OCI-LY7 (cell line): ENCODE measurements around the gene RNF114.

Experiments used
- EZH2phosphoT487 ChIP-seq: fragments of 200-600 bp; sonication (generic); IDR thresholded peaks from 2 replicates; pipeline ENCODE4 v1.6.1; 2018; ENCODE audit warnings: low read depth, borderline replicate concordance, mild to moderate bottlenecking, mixed run types, antibody characterized with exemption, low read length, moderate library complexity, mixed read lengths
- TF ChIP-seq, protein P1 (sequence below): fragments of 200-600 bp; sonication (generic); conservative IDR thresholded peaks from 2 replicates; pipeline ENCODE4 v1.5.1; 2014; ENCODE audit warnings: mild to moderate bottlenecking, antibody characterized with exemption, low read length, moderate library complexity, mixed read lengths

DNA sequence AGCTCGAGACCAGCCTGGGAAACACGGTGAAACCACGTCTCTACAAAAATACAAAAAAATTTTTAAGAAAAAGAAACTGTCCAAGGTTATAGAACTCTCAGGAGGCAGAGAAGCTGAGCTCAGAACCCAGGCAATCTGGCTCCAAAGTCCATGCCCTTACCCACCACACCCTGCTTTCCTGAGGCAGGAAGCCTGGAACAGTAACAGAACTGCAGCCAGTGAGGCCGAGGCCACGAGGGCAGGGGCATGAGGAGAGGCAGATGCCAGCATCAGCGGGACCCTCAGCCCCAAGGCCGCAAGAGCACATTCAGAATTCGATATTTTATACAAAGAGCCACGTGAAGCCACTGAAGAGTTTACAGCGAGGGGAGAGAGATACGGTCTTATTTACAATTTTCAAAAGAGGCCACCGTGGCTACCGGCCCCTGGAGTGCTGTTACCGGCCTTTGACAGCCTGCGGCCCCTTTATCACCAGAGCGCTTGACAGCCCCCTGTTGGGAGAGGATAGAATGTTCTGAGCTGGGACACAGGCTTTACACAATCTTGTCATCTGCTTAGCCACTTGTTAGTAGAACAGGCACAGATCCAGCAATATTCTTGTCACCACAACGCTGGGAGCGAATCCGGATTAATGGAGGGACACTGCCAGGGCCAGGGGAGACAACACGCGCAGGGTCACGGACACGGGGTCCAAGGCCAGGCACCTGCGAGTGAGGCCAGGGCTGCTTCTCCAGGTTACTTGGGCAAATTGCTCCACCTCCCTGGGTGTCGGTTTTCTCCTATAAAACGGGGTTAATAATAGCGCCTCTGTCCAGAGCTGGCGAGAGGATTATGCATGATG lies 26.5 kb upstream of the RNF114 start:
- TF ChIP-seq, protein P1, sequence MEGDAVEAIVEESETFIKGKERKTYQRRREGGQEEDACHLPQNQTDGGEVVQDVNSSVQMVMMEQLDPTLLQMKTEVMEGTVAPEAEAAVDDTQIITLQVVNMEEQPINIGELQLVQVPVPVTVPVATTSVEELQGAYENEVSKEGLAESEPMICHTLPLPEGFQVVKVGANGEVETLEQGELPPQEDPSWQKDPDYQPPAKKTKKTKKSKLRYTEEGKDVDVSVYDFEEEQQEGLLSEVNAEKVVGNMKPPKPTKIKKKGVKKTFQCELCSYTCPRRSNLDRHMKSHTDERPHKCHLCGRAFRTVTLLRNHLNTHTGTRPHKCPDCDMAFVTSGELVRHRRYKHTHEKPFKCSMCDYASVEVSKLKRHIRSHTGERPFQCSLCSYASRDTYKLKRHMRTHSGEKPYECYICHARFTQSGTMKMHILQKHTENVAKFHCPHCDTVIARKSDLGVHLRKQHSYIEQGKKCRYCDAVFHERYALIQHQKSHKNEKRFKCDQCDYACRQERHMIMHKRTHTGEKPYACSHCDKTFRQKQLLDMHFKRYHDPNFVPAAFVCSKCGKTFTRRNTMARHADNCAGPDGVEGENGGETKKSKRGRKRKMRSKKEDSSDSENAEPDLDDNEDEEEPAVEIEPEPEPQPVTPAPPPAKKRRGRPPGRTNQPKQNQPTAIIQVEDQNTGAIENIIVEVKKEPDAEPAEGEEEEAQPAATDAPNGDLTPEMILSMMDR = peak; percentile 55; the same call in 1 of the 2 replicates
- no peak for TF ChIP-seq EZH2phosphoT487
